Stimulated activated CD8-positive, alpha-beta memory T cell treated with anti-CD3 and anti-CD28 coated beads, Interleukin-7, amount 100 ng/mL, for 4 hours (primary cell): ENCODE measurements around the gene GTF2B.
"Not testable (repeated sequence)": the region's sequence is repeated elsewhere in the genome, so short reads cannot be mapped to it uniquely, and the experiment has no call there.

ENCODE experiments used
- DNase-seq, 2 donors: peaks; one replicate each; pipeline ENCODE4 v3.0.0-alpha.2; 2020; ENCODE audit warnings: low read depth in 2 of 2

GTF2B gene

GRCh38 chr1:88885933-88886332 lies 5.4 kb downstream of the GTF2B start:
- DNase-seq: no peak

- DNase-seq: no peak
Observed at GRCh38 chr1:88883156-88883555, 8.2 kb downstream of the GTF2B start.

GRCh38 chr1:88880717-88881116 lies 10.7 kb downstream of the GTF2B start:
- not testable (repeated sequence) for DNase-seq

GRCh38 chr1:88878731-88879130 lies 12.6 kb downstream of the GTF2B start:
- no peak for DNase-seq

- DNase-seq: no peak
Observed at GRCh38 chr1:88877911-88878310, 13.5 kb downstream of the GTF2B start.

- no peak for DNase-seq
Observed at GRCh38 chr1:88877382-88877825, 14.0 kb downstream of the GTF2B start.

GRCh38 chr1:88876573-88877365 lies 14.6 kb downstream of the GTF2B start:
- DNase-seq: no peak

- DNase-seq: no peak
Observed at GRCh38 chr1:88875595-88875994, 15.8 kb downstream of the GTF2B start.

- DNase-seq: no peak
Observed at GRCh38 chr1:88873737-88874349, 17.5 kb downstream of the GTF2B start.

GRCh38 chr1:88869644-88870043 lies 21.7 kb downstream of the GTF2B start:
- DNase-seq: not testable (repeated sequence)

- no peak for DNase-seq
Observed at GRCh38 chr1:88867743-88868521, 23.4 kb downstream of the GTF2B start.

GRCh38 chr1:88851303-88852063 lies 39.9 kb downstream of the GTF2B start:
- DNase-seq: no peak

- DNase-seq: no peak
Observed at GRCh38 chr1:88847643-88848042, 43.7 kb downstream of the GTF2B start.

GRCh38 chr1:88825721-88826120 lies 65.6 kb downstream of the GTF2B start:
- no peak for DNase-seq

GRCh38 chr1:88819642-88820041 lies 71.7 kb downstream of the GTF2B start:
- not testable (repeated sequence) for DNase-seq

- no peak for DNase-seq
Observed at GRCh38 chr1:88813471-88813870, 77.9 kb downstream of the GTF2B start.

- no peak for DNase-seq
Observed at GRCh38 chr1:88812366-88812765, 79.0 kb downstream of the GTF2B start.

- DNase-seq: no peak
Observed at GRCh38 chr1:88803444-88803843, 87.9 kb downstream of the GTF2B start.

GRCh38 chr1:88802950-88803349 lies 88.4 kb downstream of the GTF2B start:
- no peak for DNase-seq
